HG03571 (cell line): ENCODE data around the gene SPNS3.

ENCODE experiments used
- ATAC-seq: cut with Tn5 transposase; IDR thresholded peaks from one replicate; pipeline ENCODE4 v1.9.1; 2021; ENCODE audit not compliant: unreplicated experiment

The SPNS3 gene

GRCh38 chr17:4465786-4466185, 32.0 kb downstream of the SPNS3 start:
- no peak for ATAC-seq

DNA sequence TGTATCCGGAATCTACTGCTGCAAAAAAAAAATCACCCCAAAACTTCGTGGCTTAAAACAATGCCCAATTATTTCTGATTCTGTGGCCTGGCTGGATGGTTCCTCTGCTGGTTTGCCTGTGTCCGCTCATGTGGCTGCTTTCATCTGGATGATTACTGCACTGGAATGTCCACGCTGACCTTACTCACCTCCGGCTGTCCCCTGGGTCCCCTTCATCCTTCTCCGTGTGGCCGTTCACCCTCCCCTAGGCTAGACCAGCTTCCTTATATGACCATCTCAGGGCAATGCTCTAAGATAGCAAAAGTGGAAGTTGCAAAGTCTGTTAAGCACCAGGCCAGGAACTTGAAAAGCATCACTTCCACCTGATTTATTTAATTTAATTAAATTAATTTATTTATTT, 33.5 kb downstream of the SPNS3 start:
- no peak for ATAC-seq

DNA sequence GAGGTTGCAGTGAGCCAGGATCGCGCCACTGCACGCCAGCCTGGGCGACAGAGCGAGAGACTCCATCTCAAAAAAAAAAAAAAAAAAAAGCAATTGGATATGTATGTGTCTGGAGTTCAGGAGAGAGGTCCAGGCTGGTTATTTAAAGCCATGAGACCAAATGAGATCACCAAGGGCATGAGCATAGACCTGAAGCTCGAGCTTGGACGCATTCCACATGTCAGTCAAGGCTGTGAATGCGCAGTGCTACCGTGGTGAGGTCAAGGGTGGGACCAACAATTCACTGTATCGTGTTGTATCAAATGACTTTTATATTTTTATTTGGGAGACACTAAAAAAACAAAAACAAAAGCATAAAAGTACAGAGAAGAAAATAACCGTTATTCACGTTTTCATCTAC, 35.8 kb downstream of the SPNS3 start:
- no peak for ATAC-seq

DNA sequence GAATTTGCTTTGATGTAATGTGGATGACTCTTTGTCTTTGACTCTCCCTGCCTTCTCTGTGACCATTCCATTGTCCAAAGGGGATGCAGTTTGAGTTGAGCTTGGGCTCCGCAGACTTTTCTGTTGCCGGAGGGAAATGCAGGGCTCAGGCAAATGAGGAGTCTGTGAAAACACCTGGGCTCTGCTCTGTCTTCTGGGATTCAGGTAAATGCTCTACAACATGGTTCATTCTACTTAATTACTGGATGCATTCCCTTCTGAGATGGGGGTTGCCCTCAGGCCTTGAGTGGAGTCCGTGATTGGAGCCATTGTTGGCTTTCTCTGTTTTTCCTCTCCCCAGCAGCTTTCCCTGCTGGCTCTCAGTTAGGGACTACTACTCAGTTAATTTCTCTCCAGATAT, 38.5 kb downstream of the SPNS3 start:
- ATAC-seq: no peak

DNA sequence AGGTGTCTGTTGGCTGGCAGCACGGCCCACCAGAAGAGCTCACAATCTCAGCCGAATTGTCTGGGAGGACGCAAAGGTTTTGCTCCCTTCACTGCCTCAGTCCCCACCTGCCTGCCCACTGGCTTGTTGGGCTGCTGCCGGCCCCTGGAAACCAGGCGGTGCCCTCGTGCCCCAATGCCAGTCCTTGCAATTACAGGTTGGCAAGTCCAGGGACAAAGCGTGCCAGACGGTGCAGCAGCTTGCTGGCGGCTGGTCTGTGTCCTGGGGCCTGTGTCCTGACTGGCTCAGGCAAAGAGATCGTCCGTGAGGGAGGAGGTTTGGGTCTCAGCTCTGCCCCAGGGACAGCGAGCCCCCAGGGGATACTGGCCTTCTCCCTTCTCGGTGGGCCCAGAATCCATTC, 40.4 kb downstream of the SPNS3 start:
- ATAC-seq: no peak

- no peak for ATAC-seq
Measured at GRCh38 chr17:4475001-4475400, 41.3 kb downstream of the SPNS3 start.

GRCh38 chr17:4475463-4475862, 41.7 kb downstream of the SPNS3 start:
- no peak for ATAC-seq

GRCh38 chr17:4476017-4476416, 42.3 kb downstream of the SPNS3 start:
- ATAC-seq: no peak

DNA sequence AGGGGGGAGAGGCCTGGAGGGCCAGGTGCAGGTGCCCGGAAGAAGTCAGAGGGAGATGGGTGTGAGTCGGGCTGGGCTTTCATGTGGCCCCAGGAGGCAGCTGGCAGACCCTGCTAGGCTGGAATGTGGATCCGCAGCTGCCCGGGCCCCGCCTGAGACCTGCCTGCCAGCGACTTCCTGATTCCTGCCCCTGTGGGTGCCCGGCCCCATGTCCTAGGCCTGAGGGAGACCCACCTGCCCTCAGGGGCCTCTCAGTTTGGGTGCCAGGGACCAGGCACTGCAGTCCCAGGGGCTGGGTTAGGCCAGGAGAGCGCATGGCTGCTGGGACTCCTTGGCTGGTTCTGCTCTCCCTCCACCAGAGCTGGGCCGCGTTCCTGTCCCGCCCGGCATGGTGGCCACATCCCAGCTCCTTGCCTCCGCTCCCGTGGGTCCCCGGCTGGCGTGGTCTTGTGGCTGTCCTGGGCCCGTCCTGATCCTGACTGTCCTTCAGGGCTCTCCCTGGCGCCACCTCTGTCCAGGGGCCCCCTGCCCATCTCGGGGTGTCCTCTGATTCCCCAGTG, 42.9 kb downstream of the SPNS3 start:
- ATAC-seq: no peak

DNA sequence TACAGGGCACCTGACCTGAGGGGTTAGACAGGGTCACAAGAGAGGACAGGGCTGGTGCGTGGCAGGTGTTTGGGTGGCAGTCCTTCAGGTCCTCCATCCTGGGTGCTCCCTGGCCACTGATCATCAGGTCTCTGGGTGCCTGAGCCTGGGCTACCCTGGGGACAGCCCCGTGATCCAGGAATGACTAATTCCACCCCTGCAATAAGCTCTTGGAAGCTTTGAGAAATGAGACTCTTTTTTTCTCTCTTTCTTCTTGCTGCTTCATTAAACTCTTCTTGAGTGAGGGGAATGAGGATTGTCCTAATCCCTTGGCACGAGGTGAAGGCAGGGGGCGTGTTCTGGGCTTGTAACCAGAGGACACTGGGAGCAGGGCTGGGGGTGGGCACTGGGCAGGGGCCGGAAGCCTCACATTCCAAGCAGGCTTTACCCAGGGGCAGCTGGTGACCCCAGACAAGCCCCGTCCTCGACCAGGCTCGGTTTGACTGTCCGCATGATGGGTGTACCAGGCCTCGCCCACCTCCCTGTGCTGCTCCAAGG, 43.6 kb downstream of the SPNS3 start:
- ATAC-seq: no peak

GRCh38 chr17:4478318-4478830, 44.6 kb downstream of the SPNS3 start:
- ATAC-seq: no peak

DNA sequence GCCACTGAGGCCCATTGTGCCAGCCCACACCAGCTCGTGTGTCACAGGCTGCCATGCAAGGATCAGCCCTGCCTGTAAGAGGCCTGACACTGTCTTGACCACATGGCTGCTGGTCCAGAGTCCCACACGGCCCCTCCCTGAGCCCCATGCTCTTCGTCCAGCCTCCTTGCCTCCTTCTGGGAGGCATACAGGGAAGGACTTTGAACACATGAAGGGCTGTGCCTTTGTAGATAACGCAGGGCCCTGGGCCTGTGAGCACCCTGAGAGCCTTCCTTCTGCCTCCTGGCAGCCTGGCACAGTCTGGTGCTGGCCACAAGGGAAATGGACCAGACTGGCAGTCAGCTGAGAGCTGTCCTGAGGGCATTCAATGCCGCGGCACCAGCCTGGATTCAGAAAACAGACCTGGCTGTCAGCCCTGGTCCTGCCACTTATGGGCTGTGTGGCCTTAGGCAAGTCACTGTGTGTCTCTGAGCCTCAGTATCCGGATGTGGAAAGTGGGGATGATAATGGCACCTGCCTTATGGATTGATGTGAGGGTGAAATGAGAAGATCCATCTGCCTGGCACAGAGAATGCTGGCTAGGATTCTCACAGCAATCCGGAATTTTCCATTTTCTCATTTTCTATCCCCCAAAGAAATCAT, 45.7 kb downstream of the SPNS3 start:
- no peak for ATAC-seq

DNA sequence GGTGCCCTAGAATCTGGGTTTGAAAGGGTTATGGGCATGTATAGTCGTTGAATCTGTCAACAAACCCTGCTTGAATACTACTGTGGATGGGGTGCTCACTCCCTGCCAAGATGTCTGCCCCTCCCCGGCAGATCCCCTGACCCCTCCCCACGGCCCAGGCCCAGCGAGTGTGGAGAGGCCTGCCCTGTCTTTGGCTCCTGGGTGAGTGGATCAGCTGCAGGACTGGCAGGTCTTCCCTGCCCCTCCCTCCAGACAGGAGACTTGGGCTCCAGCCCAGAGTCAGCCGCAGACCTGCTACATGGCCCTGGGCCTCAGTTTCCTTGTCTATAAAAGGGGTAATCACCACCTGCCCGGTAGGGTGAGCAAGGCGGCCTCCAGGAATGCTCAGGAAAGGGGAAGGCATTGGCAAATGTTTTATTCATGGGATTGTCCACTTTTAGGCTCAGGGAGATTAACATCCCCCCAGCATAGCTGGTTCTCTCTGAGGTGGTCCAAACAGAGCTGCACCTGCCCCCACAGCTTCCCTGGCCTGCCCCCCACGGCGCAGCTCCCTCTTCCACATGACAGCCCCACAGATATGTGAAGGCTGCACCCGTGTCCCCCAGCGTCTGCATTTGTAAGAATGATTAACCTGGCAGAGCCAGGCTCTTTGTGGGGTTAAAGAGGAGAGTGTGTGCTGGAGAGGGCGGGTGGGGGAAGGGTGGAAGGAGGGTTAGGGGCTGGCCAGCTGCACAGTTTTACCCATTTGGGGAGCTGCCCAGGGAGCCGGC, 46.4 kb downstream of the SPNS3 start:
- no peak for ATAC-seq

DNA sequence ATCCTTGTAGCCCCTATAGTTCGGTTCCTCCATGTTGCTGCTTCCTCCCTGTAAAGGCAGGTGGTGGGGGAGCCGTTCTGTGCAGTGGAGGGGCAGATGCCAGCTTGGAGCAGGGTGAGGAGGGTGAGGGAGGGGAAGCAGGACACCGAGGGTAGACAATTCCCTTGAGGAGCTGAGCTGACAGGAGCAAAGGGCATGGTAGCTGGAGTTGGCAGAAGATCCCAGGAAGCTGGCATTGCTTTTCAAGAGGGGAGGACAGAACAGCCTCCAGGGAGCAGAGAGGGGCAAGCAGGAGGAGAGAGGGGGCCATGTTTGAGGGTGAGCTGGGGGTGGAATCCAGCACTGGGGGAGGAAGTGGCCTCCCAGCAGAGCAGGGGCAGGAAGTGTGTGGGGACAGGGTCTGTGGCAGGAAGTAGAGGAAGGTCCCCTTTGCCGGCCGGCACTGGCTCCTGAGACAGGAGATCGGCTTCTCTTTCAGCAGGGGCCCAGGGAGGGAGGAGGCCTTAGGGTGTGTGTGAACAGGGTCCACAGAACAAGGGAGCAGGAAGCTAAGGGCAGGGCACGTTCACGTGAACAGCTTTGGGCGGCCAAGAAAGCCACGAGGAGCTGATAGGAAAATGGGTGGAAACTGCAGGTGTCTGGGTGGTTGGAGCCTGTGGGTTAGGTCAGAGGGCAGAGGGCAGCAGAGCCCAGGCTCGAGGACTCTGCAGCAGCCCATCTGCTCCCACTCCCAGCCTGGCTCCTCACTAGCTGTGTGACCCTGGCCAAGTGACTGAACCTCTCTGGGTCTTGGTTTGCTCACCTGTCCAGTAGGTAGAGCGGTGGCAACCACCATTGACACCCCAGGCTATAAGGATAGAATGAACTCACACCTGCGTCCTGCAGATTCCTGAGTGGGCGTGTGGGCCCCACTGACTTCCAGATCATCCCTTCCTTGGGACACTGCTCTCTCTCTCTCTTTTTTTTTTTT, 47.5 kb downstream of the SPNS3 start:
- ATAC-seq: no peak

DNA sequence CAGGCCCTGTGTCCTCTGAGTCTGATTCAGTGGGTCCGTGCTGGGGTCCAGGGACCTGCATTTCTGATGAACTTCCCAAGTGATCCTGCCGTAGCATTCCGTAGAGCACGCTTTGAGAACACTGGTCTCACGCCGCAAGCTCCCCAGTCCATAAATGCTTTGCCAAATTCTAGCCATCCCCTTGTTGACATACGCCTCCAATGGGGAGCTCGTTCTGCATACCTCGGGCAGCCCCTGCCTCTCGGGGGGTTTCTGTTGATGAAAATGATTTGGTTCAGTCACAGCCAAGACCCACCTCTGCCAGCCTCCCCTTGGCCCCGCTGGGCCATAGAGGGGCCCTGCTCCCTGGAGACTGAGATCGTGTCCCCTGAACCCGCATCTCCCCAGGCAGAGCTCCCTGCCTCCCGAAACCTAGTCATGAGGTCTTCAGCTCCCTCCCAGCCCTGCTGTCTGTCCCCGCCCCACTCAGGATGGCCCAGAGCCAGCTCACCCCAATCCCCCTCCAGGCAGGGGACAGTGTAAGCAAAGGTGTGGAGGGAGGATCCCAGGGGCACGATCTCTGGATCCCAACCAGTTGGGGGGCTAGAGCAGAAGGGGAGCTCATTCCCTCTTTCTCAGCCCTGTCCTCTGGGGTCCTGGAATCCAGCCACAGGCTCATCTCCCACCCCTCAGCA, 48.7 kb downstream of the SPNS3 start:
- ATAC-seq: no peak

DNA sequence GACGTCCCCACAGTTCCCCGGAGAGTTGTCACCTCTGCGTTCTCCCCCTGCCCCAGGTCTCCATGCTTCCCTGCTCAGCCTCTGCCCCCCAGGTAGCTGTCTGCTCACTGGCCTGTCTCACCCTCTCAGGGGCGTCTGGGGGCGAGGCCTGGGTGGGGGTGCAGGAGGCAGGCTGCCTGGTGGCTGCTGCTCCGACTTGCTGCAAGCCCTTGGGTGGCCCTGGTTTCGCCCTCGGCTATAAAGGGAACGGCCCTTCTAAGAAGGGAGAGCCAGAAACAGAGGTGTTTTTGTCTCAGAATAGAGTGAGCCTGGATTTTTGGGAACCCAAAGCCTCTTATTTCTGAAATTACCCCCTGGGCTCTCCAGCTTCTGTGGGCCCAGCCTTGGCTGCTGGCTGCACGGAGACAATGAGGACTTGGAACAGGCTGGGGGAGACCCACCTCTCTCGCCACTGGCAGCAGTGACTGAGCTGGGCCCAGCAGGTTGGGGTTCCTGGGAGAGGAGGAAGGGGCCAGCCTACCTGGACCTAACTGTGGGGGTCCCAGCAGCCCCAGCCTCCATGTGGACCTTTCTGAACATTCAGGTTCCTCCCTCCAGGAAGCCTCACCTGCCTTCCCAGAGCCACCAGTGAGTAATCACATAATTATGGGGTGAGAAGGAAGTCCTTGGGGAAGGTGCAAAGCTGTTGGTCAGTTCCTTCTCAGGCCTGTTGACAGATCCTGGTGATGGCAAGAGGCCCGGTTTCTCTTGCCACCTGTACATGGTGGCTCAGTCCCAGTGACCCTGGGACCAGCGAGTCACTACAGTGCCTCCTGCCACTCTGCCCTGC, 49.5 kb downstream of the SPNS3 start:
- no peak for ATAC-seq

- no peak for ATAC-seq
Measured at GRCh38 chr17:4485676-4486646, 52.2 kb downstream of the SPNS3 start.

- no peak for ATAC-seq
Measured at GRCh38 chr17:4487296-4487695, 53.6 kb downstream of the SPNS3 start.
